Activated T-helper 1 cell treated with anti-CD3 and anti-CD28 coated beads, Interleukin-12 subunit alpha, Interleukin-12 subunit beta, Interleukin-2, Interleukin-4 antibody, amounts not matched to agents 30 ng/mL and 10 ng/mL and 1 ng/mL, durations not matched to agents 14 hours and 24 hours and 36 hours (primary cell): Measurements from ENCODE around the gene DHRS13. TPM values are rescaled to one million over a fixed set of nuclear protein-coding genes. Genes with fewer than 3 reads are reported as not detected.

ENCODE experiments used
- DNase-seq: peaks from one replicate; pipeline ENCODE4 v3.0.0; 2021; ENCODE audit warnings: low spot score
- H3K27ac Mint-ChIP-seq: one replicate; pipeline ENCODE4 v1.8.0; 2021; ENCODE audit warnings: mild to moderate bottlenecking, mixed read lengths
- H3K27me3 Mint-ChIP-seq: one replicate; pipeline ENCODE4 v1.8.0; 2022; ENCODE audit warnings: mild to moderate bottlenecking, moderate library complexity, mixed read lengths; ENCODE audit not compliant: insufficient read depth
- H3K36me3 Mint-ChIP-seq: one replicate; pipeline ENCODE4 v1.8.0; 2021; ENCODE audit warnings: low read depth, mixed read lengths
- H3K4me1 Mint-ChIP-seq: one replicate; pipeline ENCODE4 v1.8.0; 2021; ENCODE audit warnings: low read depth, mixed read lengths
- H3K4me3 Mint-ChIP-seq: one replicate; pipeline ENCODE4 v1.8.0; 2021; ENCODE audit warnings: mild to moderate bottlenecking, moderate library complexity, mixed read lengths
- H3K9me3 Mint-ChIP-seq: one replicate; pipeline ENCODE4 v1.8.0; 2021; ENCODE audit warnings: mixed read lengths
- intact Hi-C: fragments of 100-400 bp; cut with micrococcal nuclease; formaldehyde crosslinking; loops from one replicate; pipeline ENCODE4 v1.15.1; 2024
- total RNA-seq: library from RNA; stranded (reverse); gene quantifications from 2 replicates; pipeline ENCODE4 v1.2.3, GENCODE V29; 2022

DHRS13 gene
- total RNA-seq: 34.6 and 34.9 TPM in 2 replicates

GRCh38 chr17:28902819-28903545 is at the start of gene DHRS13:
Gene DHRS13 (minus strand): TSS chr17:28903079. CDS start chr17:28902944, 135 bp downstream.
- peak; percentile 93 for DNase-seq
- Mint-ChIP-seq H3K27me3 (no peaks in the 10 kb centered on the region), H3K36me3 (peaks cover 38% of the 10 kb centered on the region), H3K4me1 (peaks cover 39% of the 10 kb centered on the region), H3K9me3 (no peaks in the 10 kb centered on the region), H3K27ac (peak within 1 kb of the TSS; percentile 79), H3K4me3 (peak within 1 kb of the TSS; percentile 91)
- intact Hi-C loops: loop anchor here (1.0 to 2.0 kb wide), 7 partner anchors 14 to 176 kb away; no protein-coding TSS in a partner anchor

DNA sequence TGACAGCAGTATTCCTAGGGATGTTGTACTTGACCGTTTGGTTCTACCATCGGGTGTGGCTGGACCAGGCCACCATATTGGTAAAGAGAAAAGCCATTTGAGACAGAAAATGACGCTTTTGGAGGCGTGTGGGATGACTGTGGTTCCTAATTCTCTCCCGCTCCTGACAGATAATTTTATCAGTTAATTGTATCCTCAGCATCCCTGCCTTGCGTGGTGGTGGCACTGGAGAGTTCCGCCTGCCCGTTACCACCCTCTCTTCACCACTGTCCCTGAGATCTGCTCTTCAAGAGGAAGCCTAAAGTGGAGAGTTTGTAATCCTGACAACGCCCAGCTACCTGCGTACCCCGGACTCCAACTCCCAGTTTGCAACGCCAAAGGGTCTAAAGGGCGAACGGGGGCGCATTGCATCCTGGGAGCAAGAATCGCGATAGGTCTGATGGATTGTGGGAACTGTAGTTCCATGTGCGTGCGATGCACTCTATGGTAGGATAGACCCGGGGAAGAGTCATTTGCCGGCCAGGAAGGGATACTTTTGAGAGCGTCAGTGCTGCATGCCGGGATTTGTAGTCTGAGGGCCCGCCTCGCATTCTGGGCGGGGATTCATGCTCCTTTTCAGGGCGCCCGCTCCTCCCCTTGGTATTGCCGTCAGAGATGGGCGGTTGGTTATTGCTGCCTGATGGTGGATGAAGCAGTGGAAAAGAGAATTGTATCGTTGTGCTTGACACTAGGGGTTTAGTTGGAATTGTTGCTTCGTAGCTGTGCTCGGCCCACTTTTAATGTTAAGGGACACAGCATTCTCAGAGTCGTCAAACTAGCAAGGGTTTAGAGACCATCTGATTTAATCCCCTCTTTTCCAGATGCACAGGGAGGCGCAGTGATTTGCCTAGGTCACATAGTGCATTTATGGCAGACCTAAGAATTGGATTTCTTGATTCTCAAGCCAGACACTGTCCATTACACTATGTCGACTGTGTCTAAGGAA is 49.4 kb upstream of the DHRS13 start:
- intact Hi-C loops: loop anchor here (1.0 to 10.0 kb wide), 14 partner anchors 98 to 635 kb away; partner anchors contain the start of genes ABHD15, ALDOC, BLTP2 and FAM222B
- DNase-seq: peak; percentile 96
- no peaks in the 10 kb centered on the region for H3K9me3 Mint-ChIP-seq
- peaks cover 15% of the 10 kb centered on the region for H3K4me1 Mint-ChIP-seq
- no peak overlapping the region for H3K27ac Mint-ChIP-seq
- H3K4me3 Mint-ChIP-seq: no peak overlapping the region
- H3K36me3 Mint-ChIP-seq: peaks cover 10% of the 10 kb centered on the region
- H3K27me3 Mint-ChIP-seq: no peaks in the 10 kb centered on the region

- peak; percentile 100 for DNase-seq
- Mint-ChIP-seq H3K27me3 (no peaks in the 10 kb centered on the region), H3K27ac (peak within 1 kb of the TSS; percentile 92), H3K4me1 (peaks cover 18% of the 10 kb centered on the region), H3K4me3 (peak within 1 kb of the TSS; percentile 97), H3K9me3 (no peaks in the 10 kb centered on the region), H3K36me3 (peaks cover 10% of the 10 kb centered on the region)
- intact Hi-C loops: loop anchor here (2.0 to 10.0 kb wide), 7 partner anchors 109 to 634 kb away; partner anchors contain the start of genes ABHD15, ALDOC, FAM222B and PIGS
Observed at GRCh38 chr17:28951428-28951990, 48.6 kb upstream of the DHRS13 start, which contains the start of gene PHF12. Gene PHF12 (minus strand): TSS chr17:28951518. CDS start chr17:28950960, 558 bp downstream.

DNA sequence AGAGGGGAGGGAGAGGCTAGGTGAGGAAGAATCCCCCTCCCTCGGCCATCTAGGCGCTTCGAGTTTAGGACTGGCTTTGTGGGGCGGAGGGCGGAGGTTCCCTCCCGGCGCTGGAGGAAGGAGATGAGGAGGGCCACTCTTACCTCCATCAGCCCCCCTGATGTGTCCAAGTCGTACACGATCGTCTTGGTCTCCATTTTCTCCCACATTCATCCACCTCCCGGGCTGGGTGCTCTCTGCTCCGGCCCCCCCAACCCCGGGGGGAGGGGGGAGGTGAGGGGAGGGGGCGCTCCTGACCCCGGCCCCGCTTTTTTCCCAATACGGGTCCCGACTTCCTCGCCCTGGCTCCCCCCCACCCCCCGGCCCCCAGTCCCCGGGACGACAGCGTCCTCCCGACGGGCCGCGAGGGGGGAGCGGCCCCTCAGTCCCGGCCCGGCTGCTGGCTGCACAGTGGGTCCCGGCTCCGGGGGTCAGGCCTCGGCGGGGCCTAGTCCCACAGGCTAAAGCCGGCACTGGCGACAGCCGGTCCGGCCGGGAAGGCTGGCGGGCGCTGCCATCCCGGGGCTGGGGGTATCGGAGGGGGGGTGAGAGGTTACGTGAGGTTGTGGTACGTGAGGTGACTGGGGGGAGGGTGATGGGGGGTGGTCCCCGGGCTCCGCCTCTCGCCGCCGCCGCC is 48.0 kb upstream of the DHRS13 start:
- H3K4me1 Mint-ChIP-seq: peaks cover 24% of the 10 kb centered on the region
- H3K27me3 Mint-ChIP-seq: no peaks in the 10 kb centered on the region
- intact Hi-C loops: loop anchor here (2.0 to 10.0 kb wide), 7 partner anchors 108 to 634 kb away; partner anchors contain the start of genes ABHD15, ALDOC, FAM222B and PIGS

DNA sequence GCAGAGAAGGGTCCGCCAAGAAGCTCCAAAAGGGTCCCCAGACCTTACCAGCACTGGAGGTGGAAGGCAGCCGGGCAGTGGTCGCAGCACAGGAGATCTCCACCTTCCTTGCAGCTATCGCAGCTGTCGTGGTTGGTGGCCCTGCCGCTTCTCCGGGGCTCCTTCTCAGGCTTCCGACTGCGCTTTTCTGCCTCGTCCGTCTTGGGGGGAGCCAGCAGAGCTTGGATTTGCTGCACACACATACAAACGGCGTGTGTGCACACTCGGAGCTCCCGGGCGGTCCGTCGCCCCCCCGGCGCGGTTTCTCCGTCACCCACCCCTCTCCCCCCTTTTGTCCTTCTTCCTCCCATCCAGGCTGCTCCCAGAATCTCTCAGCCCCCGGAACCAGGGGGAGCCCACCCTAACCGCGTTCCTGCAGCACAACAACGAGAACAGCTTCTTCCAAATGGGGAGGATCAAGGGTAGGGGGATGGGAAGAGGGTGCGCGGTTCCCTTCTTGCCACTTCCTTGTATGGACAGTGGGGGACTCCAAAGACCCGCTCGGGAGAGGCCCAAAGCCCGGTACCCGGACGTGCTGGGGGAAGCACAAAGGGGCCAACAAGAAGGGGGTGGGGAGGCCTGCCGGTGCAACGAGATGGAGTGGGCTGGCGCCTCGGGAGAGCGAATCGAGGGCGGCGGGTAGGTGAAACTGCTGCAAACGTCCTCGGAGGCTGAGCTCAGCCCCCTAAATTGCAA is 47.3 kb upstream of the DHRS13 start:
- Mint-ChIP-seq H3K27ac (peak overlapping the region; percentile 92), H3K9me3 (no peaks in the 10 kb centered on the region), H3K27me3 (no peaks in the 10 kb centered on the region), H3K4me1 (peaks cover 28% of the 10 kb centered on the region), H3K36me3 (peaks cover 16% of the 10 kb centered on the region), H3K4me3 (peak overlapping the region; percentile 97)
- DNase-seq: peak; percentile 45
- intact Hi-C loops: loop anchor here (2.0 to 10.0 kb wide), 7 partner anchors 107 to 633 kb away; partner anchors contain the start of genes ABHD15, ALDOC, FAM222B and PIGS

More for the DNA sequence above, 48.0 kb upstream of the DHRS13 start:
- Mint-ChIP-seq H3K36me3 (peaks cover 14% of the 10 kb centered on the region), H3K27ac (peak overlapping the region; percentile 92), H3K4me3 (peak overlapping the region; percentile 97), H3K9me3 (no peaks in the 10 kb centered on the region)
- DNase-seq: no peak

- Mint-ChIP-seq H3K4me1 (peaks cover 35% of the 10 kb centered on the region), H3K36me3 (peaks cover 18% of the 10 kb centered on the region), H3K4me3 (peak overlapping the region; percentile 97), H3K27ac (peak overlapping the region; percentile 72), H3K27me3 (no peaks in the 10 kb centered on the region), H3K9me3 (no peaks in the 10 kb centered on the region)
- intact Hi-C loops: loop anchor here (1.0 to 10.0 kb wide), 10 partner anchors 23 to 632 kb away; partner anchors contain the start of genes ABHD15, ALDOC, DHRS13 and FAM222B
- peak; percentile 54 for DNase-seq
Observed at GRCh38 chr17:28949185-28950016, 46.5 kb upstream of the DHRS13 start.

- Mint-ChIP-seq H3K27me3 (no peaks in the 10 kb centered on the region), H3K36me3 (peaks cover 21% of the 10 kb centered on the region), H3K9me3 (no peaks in the 10 kb centered on the region), H3K27ac (peak overlapping the region; percentile 72), H3K4me1 (peaks cover 41% of the 10 kb centered on the region), H3K4me3 (peak overlapping the region; percentile 97)
- intact Hi-C loops: loop anchor here (1.0 to 2.0 kb wide), 3 partner anchors 23 to 186 kb away; partner anchors contain the start of gene DHRS13
- no peak for DNase-seq
Observed at GRCh38 chr17:28948873-28949184, 46.0 kb upstream of the DHRS13 start.

- no peak for DNase-seq
- peak overlapping the region; percentile 97 for H3K4me3 Mint-ChIP-seq
- H3K9me3 Mint-ChIP-seq: no peaks in the 10 kb centered on the region
- intact Hi-C loops: loop anchor here (2.0 kb wide), 1 partner anchor 186 kb away; no protein-coding TSS in a partner anchor
- H3K27me3 Mint-ChIP-seq: no peaks in the 10 kb centered on the region
- H3K36me3 Mint-ChIP-seq: peaks cover 25% of the 10 kb centered on the region
- peaks cover 46% of the 10 kb centered on the region for H3K4me1 Mint-ChIP-seq
- peak overlapping the region; percentile 72 for H3K27ac Mint-ChIP-seq
Observed at GRCh38 chr17:28948342-28948741, 45.5 kb upstream of the DHRS13 start.

DNA sequence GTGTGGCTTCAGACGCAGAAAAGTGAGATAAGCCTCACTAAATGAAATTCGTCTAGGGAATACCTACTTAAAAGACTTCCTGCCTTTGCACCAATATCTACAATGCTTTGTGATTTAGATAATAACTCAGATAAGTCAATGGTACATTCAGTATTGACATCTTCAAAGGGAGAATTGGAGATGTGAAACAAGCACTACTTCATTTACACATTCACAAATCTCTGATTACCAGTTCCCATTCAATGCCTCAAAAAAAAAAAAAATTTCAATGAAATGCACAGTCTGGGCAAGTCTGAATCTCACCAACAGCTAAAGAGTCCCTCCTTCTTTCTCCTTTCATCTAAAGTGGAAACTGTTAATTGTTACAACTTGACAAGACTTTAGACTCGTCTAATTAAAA is 44.8 kb upstream of the DHRS13 start:
- H3K36me3 Mint-ChIP-seq: peaks cover 31% of the 10 kb centered on the region
- no peaks in the 10 kb centered on the region for H3K9me3 Mint-ChIP-seq
- no peaks in the 10 kb centered on the region for H3K27me3 Mint-ChIP-seq
- H3K27ac Mint-ChIP-seq: peak overlapping the region; percentile 26
- DNase-seq: no peak
- peaks cover 52% of the 10 kb centered on the region for H3K4me1 Mint-ChIP-seq
- intact Hi-C loops: loop anchor here (2.0 kb wide), 1 partner anchor 185 kb away; no protein-coding TSS in a partner anchor
- H3K4me3 Mint-ChIP-seq: peak overlapping the region; percentile 97

GRCh38 chr17:28946239-28946638 is 43.4 kb upstream of the DHRS13 start:
- intact Hi-C loops: no loop called here
- Mint-ChIP-seq H3K27ac (peak overlapping the region; percentile 79), H3K4me1 (peaks cover 59% of the 10 kb centered on the region), H3K4me3 (peak overlapping the region; percentile 63), H3K27me3 (no peaks in the 10 kb centered on the region), H3K36me3 (peaks cover 35% of the 10 kb centered on the region), H3K9me3 (no peaks in the 10 kb centered on the region)
- no peak for DNase-seq
